Activated gamma-delta T cell treated with anti-CD3 and anti-CD28 coated beads, Interleukin-2, amount 50 U/mL, for 16 hours (primary cell): ENCODE data around the gene SPINT2.

Experiments
- DNase-seq: peaks from one replicate; pipeline ENCODE4 v3.0.0-alpha.2; 2020; ENCODE audit warnings: low read depth

Gene SPINT2

DNA sequence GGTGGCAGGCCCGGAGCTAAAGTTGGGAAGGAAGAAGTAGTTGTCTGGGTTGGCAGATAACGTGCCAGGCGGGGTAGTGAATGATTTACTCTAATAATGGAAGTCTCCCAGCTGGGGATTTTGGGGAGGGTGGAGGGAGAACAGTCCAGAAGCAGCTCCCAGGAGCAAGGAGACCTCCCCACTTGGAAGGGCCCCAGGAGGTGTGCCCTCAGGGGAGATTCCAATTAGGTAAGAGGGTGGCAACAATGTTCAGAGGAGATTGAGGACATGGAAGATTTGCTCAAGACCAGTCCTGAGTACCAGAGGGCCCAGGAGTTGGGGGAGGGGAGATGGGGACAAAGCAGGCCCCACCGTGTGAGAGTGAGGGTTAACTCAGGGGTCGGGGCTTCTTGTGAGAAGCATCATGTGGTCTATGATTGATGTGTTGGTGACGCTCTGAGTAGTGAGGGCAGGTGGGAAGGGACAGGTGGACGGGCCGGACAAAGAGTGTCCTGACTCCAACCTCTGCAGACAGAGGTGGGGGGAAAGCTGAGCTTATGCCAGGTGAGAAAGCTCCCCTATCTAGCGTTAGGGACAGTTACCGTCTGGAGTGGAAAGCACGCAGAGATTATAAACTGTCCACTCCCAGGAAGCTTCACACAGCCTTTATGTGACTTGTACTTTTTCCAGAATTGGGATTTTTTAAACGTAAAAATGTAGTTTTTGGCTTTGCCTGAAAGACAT lies 3.5 kb downstream of the SPINT2 start:
- DNase-seq = no peak

DNA sequence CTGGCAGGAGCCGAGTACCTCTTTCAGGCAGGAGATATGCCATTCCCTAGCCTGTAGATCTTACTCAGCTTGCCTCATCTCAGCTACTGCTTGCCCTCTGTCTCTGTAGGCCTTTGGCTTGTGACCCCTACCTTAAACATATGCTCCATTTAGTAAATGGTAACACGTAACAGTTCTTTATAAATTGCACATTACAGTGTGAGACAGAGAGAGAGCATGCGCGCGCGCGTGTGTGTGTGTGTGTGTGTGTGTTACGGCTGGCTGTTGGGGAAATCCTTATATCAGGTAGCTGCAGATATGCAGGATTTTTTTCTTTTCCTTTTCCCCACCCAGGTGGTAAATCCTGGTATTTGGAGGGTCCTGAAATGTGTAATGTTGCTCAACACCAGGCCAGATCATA lies 4.2 kb downstream of the SPINT2 start:
- DNase-seq = no peak

GRCh38 chr19:38270587-38271167 lies 6.3 kb downstream of the SPINT2 start:
- no peak for DNase-seq

DNA sequence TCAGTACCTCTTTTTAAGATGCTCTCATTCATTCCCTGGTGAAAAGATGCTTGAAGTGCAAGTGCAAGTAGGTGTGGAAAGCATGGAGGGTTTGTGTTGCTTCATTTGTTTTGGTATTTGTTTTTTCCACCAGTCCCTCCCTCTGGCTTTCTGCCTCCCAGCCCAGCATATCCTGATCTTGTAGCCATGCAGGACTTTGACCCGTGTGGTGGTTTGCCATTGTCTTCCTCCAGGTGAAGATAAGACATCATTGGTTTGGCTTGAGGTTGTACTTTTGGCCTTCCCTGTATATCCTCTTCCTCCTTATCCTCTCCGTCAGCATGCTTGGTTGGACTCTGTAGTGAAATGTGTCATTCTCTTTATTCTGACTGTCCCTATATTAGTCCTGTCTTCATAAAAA lies 9.1 kb downstream of the SPINT2 start:
- DNase-seq = no peak

GRCh38 chr19:38274739-38275138 lies 10.4 kb downstream of the SPINT2 start:
- DNase-seq = no peak

- DNase-seq = no peak
Observed at GRCh38 chr19:38276942-38277517, 12.7 kb downstream of the SPINT2 start.

- DNase-seq = no peak
Observed at GRCh38 chr19:38277549-38277948, 13.2 kb downstream of the SPINT2 start.

DNA sequence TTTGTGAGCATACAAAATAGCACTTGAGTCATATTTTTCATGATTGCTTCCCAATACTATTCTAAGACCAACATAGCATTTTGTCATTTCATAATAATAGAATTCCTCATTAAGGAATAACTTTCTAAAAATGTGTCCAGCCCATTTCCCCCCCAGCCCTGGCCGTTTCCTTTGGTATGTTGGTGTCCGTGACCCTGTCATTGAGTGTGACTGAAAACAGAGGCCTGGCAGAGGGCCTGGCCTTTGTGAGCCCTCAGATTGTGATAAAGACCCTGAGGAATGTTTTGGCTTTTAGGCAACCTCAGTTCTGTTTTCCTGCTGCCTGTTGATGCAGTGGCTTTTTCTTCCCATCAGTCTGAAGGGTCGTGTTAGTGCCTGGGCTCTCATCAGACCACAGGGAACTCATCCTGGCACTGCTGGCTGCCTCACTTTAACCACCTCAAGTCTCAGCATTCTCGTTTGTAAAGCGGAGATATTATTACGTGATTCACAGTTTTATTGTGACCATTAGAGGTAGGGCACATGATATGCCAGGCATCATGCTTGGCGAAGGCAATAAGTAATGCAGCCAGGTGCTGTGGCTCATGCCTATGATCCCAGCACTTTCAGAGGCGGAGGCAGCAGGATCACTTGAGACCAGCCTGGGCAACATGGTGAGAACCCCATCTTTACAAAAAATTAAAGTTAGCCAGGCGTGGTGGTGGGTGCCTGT lies 13.8 kb downstream of the SPINT2 start:
- DNase-seq = no peak

GRCh38 chr19:38278751-38279150 lies 14.4 kb downstream of the SPINT2 start:
- no peak for DNase-seq

GRCh38 chr19:38280030-38280921 lies 15.9 kb downstream of the SPINT2 start:
- DNase-seq = no peak

DNA sequence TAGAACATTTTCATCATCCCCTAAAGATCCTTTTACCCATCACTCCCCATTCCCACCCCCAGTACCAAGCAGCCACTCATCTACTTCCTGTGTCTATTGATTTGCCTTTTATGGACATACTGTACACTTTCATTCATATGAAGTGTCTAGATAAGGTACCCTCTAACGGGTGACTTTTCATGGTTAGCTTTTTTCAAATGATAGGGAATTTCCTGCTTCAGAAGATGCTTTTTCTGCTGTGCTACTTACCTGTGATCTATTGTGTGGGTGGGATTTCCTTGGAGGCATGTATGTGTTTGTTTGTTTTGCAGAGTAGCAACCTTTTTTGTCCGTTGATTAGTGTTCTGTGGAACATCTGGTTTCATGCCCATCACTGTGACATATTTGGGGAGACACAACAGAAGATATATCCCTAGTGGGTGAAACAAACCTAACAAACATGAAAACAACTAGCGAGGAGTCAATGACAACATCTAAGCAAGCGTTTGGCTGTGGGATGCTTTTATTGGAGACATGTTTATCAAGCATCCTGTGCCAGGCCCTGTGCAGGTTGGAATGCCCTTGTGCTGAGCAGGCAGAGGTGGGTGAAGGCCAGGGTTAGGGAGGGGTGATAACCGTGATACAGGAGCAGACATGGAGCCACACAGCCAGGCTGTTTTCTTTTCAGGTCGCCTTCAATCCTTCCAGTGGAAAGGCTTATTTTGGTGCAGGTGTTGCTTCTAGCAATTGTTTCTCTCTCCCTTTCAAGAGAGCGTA lies 17.6 kb downstream of the SPINT2 start:
- no peak for DNase-seq

- no peak for DNase-seq
Observed at GRCh38 chr19:38283271-38283670, 18.9 kb downstream of the SPINT2 start.

- DNase-seq = no peak
Observed at GRCh38 chr19:38284422-38284821, 20.0 kb downstream of the SPINT2 start.

- DNase-seq = no peak
Observed at GRCh38 chr19:38285567-38285966, 21.2 kb downstream of the SPINT2 start.

GRCh38 chr19:38287604-38288003 lies 23.2 kb downstream of the SPINT2 start:
- no peak for DNase-seq

DNA sequence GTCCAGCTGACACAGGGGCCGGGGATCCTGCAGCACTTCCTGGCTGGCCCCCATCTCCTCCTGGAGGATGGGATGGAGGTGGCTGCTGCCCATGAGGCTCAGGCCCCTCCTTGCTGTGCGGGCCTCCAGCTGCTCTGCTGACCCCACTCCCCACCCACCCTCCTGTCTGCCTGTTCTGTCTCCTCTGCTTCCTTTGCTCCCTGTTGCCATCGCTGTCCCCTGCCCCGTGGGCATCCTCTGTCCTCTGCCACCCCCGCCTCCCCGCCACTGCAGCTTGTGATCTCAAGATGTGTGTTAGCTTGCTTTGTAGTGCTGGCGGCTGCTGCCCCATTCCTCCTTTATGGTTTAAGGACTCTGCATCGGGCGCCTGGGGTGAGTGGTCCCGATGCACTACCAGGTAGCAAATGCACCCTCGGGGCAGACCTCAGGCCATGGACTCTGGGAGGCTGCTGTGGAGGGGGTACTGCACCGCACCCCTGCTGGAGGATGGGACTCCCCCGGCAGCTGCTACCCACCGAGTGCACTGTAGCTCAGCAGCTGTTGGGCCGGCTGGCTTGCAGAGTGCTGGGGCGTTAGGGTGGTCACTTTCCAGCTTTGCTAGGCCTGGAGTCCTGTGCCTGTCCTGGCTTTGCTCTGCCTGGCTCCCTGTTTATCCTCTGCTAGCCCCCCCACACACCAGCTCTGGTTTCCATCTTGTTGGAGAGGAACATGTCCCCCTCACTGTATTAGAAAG lies 23.9 kb downstream of the SPINT2 start:
- DNase-seq = no peak

GRCh38 chr19:38289955-38290354 lies 25.6 kb downstream of the SPINT2 start:
- DNase-seq = no peak

- no peak for DNase-seq
Observed at GRCh38 chr19:38290631-38291147, 26.3 kb downstream of the SPINT2 start.

- DNase-seq = no peak
Observed at GRCh38 chr19:38291855-38292254, 27.5 kb downstream of the SPINT2 start.

- no peak for DNase-seq
Observed at GRCh38 chr19:38293281-38293680, 28.9 kb downstream of the SPINT2 start.
